NCI-H1694 (cell line): ENCODE data around the gene UGT1A8.

Source experiments
- DNase-seq: peaks from one replicate; lab custom pipeline; 2025; lab: John Stamatoyannopoulos, UW

The UGT1A8 gene

DNA sequence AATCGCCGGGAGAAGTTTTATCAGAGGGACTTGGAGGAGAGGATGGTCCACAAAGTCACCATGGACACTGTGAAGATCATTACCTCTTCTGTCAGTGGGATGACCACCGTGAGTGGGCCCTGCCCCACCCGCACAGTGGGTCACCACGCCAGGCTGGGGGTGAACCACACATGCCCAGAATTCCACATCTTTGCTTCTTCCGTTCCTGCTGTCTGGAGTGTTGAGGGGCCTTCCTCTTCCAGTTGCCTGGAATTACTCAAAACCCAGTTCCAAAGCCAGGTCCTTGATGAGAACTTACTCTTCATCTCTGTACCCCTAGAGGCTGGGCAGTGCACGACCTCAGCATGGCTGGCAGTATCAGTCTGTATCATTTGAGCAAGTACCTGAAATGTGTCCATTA is 182.8 kb downstream of the UGT1A8 start:
- DNase-seq, result no peak

DNA sequence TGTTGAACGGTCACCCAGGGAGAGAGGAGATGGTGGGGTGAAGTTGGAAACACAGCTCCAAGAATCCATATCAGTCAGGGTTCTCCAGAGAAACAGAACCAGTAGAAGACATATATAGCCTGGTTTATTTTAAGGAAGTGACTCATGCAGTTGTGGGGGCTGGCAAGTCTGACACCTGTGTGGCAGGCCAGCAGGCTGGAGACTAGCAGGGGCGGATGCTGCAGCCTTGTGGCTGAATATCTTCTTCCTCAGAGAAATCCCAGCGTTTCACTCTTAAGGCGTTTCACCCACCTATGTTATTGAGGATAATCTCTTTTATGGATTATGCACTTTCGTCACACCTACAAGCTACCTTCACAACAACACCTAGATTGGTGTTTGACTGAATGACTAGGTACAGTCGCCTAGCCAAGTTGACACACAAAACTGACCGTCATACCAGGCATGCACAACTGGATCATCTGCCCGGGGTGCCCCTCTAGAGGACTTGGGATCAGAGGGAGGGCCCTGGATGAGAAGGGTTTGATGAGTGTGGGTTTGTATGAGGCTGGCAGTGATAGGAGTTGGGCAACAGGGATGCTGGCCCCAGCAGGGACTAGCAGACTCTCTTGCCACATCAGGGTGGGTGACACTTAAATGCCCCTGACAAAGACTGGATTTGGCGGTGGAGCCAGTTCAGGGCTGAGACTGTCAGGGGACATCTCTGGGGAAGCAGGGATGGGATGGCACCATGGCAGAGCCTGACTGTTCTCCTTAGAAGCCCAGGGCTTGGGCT is 184.1 kb downstream of the UGT1A8 start:
- no peak for DNase-seq

DNA sequence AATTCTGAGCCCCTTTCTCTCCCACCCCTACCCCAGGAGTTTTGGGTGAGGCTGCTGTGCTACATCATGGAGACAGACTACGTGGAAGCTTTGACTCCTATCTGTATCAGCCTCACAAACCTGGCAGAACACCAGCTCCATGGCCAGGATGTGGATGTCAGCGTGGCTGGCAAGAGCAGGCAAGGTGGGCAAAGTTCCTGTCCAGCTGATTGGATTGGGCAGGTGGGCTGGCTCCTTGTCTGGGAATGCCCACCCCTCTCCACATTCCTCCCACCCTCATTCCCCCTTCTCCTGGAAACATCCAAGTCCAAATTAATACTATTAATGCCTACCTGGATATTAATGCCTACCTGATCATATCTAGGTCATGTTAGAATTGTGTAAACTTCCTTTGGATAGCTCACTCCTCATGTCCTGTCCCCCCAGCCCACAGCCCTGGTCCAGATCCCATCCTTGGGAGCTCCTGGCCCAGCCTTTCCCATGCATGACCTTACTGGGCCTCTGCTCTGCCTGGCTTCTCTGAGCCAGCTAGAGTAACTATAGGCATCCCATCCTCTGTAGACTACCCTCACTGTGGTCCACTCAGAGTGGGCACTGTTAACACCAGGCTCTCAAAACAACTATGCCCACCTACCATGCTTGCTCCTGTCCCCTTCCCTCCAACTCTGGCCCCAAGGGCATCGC is 184.8 kb downstream of the UGT1A8 start:
- DNase-seq, result no peak

DNA sequence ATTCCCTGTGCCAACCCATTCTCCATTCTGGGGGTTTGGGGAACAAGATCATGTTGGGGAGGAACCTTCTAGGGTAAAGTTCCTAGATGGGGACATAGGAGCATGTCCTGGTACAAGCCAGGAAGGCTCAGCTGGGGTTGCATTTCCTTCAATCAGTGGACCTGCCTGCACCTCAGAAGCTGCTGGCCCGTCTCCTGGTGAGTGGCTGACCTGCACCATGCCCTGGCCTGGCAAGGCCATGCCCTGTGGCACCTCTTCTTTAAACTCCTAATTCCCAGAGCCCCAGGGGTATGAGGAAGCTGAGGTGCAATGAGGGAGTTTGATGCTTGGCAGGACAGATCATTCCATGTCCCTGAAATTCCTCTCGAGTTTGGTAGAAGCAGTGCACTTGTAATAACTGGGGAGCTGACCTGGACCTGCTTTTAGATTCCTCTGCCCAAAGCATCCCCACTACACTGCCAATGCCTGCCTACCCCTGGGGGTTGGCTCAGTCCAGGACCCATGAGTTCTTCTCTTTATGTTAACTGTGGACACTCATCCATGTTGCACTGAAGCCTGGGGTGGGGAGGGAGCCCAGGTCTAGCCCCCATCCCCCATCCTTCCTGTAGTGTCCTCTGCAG is 186.0 kb downstream of the UGT1A8 start:
- DNase-seq, result no peak

DNA sequence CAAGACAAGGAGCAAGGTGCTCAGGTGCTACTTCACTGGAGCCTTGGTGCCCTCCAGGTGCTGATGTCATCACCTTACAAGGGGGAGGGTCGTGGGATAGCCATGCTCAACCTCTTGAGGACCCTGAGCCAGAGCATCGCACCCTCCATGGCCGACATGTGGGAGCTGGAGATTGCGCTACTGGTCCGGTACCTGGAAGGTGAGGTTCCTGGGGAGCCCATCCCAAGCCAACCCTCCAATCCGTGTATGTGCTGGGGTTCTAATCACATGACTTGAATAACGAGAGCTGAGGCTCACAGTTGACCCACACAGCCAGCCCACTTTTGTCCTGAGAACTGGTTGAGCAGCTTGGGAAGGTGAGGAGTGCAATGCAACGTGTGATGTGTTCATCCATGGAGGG is 186.6 kb downstream of the UGT1A8 start:
- DNase-seq, result no peak

DNA sequence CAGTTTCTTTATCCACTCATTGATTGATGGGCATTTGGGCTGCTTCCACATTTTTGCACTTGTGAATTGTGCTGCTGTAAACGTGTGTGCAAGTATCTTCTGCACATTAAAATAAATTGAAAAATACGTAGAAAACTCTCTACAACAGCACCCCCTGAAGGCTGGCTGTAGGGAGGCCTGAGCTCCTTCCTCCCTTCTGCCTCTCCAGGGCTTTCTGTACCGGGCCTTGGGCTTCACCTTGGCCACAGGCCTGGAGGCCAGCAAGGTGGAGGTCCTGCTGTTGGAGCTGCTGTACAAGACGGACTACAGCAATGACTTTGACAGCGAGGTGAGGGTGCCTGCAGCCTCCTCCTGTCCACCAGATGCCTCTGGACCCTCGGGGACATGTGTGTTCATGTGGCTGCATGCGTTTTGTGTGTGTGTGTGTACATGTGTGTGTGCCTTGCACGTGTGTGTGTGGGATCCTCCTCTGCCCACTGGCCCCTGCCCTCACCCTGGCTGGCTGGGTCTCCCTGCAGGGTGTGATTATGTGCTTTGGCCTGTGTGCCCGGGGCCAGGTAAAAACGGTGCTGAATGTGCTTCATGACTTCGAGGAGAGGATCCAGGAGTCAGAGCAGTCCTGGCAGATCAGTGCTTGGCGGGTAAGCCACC is 189.9 kb downstream of the UGT1A8 start:
- DNase-seq, result no peak

DNA sequence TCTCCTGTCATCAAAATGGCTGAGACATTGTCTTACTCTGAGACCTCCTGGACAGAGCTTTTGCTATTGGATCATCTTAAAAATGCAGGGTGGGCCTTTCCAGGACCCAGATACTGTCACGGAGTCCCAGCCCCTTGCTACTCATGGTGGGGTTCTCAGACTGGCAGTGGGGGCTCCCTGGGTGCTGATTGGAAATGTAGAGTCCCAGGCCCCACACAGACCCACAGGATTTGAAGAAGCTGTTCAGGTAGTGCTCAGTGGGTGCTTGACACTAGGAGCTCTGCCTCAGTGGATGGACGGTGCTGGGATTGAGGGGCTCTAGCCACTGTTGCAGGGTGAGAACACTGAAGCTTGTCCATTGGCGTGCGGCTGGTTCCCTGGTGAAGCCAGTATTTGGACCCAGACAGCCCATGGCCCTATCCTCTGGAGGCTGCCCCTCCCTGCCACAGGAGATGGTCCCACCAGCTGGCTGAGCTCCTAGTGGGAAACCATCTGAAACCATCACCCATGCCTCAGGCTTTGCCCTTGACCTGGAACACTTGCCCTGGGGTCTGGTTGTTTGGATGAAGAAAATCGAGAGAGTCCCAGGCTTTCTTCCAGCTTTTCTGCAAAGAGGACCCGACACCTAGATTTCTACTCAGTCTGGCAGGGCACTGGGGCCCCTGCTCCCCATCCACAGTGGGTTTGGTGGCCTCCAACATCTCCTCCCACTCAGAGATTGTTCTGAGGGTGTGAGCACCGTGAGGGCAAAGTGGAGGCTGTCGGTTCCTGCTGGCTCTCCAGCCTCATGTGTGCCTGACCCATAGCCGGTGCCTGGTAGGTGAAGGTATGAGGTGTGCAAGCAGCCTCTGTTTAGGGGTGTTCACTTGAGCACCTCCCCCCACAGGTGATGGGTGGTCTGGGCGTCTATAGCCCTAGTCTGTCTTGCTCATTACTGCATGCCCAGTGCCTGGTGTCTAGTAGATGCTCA is 190.8 kb downstream of the UGT1A8 start:
- no peak for DNase-seq

DNA sequence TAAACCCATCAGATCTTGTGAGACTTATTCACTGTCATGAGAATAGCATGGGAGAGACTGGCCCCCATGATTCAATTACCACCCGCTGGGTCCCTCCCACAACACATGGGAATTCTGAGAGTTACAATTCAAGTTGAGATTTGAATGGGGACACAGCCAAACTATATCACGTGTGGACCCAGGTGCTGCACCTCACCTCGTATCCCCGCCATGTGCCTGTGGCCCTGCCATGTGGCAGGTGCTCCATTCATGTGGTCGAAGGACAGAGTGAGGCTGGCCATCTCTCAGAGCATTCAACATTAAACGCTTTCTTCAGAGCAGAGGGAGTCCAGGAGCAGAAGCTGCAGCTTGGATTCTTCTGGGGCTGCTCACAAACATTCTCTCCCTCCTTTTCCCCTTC is 193.0 kb downstream of the UGT1A8 start:
- no peak for DNase-seq

DNA sequence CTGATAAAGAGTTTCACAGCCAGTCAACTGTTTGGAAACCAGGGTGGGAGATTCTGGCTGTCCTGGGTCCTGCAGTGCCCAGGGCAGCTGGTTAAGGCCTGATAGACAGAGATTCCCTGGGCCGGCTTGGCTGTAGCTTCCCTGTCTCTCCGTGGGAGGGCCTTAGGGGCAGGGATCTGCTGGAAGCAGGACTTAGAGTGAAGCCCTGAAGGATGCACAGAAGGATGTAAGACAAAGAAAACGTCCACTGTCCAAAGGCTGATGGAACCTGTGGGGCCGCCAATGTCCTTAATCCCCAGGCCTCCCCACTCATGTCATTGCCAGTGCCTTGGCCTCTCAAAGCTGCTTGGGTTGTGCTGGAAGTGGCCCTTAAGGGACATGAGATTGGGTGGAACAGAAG is 193.7 kb downstream of the UGT1A8 start:
- DNase-seq, result no peak

DNA sequence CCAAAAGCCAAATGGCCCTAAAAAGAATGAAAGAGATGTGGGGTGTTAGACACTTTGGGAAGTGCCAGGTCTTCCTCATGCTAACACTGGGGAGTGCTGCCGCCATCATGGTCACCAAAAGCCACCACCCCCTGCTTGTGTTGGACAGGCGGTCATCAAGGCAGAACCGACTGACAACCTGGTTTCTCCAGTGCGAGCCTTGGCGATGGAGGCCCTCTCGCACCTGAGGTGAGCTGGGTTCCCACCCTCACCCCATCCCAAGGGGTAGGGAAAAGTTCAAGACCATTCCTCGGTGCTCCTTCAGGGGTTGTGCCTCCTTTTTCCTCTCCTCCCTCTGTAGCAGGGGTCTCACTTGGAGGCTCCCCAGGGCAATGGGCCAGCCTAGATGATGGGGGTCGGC is 194.3 kb downstream of the UGT1A8 start:
- DNase-seq, result no peak

DNA sequence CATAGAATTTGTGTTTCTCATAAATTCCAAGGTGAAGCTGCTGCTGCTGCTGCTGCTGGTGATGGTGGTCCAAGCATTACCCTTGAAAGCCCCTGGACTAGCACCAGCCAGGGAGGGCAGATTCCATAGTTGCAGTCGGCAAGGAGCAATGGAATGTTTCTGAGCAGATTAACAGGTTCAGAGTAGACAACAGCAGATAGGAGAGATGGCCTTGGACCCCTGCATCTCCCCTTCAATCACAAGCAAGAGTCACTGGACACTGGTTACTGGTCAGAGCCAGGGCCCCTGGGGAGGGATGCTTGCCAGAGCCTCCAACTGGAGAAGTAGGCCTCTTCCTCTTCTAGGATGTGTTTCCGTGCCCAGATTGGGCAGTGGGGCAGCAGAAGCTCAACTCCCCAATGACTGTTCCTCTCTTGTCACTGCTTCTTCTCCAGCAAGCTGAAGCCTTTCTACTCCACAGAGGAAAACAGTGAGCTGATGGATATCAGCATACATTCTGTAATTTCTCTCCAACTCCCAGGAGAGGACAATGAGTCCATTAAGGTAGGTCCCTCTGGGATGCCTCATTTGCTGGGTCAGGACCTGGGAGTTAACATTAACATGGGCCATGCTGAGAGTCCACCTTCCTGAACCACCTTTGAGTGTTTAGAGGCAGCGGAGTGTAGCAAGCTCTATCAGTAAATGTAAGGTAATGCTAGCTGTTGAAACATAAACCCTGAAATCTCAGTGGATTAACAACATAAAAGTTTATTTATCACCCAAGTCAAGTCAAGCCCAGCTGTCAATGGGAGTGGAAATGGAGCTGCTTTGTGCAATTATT is 196.0 kb downstream of the UGT1A8 start:
- DNase-seq, result no peak

DNA sequence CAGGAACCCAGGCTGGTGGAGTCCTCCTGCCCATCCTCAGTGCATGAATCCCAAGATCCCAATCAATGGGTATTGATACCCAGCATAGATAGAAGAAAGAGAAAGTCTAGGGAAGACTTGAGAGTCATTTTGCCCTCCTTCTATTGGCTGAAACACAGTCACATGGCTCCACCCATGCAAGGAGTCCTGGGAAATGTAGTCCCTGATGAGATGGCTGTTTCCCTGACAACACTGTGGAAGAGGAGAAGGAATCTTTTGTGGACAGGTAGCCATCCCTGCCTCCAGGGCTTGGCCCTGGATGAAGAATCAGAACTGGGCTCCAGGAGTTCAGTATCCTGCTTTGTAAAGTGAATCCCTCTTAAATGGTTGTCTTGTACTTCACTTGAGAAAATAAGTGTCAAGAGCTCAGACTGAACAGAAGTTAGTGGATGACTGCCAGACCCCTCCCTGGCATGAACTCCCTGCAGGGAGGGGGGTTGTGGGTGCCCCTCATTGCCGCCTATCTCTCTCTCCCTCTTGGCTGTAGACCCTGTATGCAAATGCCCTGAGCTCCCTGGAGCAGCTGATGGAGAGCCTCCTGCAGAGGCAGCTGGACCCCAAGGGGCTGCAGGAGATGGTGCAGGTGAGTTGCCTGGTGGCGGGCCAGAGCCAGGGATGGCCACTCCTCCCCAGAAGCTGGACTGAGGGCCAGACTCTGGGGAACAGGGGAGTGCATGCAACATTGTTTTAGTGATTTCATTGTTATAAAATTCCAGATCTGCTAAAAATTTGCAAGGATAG is 196.8 kb downstream of the UGT1A8 start:
- DNase-seq, result peak; percentile 15

DNA sequence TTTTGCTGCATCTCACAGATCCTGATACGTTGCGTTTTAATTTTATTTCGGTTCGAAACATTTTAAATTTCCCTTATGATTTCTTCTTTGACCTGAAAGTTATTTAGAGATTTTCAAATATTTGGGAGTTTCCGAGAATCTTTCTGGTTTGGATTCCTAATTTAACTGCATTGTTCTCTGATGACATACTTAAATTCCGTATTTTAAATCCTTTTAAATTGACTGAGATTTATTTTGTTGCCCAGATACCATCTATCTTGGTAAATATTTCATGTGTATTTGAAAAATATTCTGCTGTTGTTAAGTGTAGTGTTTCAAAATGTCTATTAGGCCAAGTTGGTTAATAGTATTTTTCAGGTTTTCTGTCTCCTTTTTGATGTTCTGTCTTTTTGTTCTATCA is 198.4 kb downstream of the UGT1A8 start:
- no peak for DNase-seq

DNA sequence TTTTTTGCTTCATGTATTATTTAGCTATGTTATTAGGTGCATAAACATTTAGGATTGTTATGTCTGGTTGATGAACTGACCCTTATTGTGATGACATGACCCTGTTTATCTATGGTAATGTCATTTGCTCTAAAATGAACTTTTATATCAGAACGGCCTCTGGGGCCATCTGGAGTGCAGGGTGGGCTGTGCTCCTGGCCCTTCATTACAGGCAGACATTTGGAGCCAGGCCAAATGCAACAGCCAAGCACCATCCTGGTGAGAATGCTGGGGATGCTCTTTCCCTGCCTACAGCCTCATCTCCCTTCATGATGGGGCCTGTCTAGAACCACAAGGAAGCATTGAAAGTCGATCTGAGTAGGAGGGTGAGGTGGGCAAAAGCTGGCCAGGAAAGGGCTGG is 198.9 kb downstream of the UGT1A8 start:
- peak; percentile 67 for DNase-seq

DNA sequence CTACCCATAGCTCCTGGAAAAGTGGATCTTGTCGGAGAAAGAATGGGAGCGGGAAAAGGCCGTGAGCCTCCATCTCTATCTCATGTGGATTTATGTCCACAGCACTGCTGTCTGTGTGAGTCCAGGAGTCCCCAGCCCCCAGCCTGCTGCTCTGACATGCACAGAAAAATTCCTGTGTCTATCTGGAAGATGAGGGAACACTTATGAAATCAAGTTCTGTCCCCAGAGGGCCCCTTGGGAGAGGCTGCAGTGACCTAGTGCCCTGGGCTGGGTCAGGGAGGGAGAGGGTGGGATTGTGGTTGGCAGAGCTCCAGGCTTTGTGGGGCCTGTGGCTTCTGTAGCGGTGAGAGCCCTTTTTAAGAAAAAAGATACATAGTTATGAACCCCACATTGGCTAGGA is 199.3 kb downstream of the UGT1A8 start:
- DNase-seq, result no peak

DNA sequence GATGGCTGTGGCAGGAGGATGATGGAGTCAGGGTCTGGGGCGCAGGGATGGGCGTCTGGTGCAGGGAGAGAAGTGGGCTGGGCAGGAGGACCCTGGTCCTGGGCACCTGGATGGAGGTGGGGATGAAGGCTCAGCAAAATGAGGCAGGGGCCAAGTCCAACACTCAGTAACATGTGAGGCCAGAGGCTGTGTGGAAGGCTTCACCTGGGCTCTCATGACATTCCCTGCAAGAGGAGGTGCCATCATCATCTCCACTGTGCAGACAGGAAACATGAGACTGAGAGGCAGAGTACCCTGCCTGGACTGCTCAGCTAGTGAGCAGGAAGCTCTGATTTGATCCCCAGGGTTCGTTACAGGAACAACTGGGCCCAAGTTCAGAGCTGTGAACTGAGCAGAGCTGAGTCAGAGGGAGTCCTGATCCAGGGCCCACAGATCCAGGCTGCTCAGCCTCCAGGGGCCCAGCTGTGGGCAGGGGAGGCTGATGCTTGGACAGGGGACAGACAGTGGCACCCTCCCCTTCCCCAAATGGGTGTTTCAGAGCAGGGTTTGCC is 200.0 kb downstream of the UGT1A8 start:
- no peak for DNase-seq

DNA sequence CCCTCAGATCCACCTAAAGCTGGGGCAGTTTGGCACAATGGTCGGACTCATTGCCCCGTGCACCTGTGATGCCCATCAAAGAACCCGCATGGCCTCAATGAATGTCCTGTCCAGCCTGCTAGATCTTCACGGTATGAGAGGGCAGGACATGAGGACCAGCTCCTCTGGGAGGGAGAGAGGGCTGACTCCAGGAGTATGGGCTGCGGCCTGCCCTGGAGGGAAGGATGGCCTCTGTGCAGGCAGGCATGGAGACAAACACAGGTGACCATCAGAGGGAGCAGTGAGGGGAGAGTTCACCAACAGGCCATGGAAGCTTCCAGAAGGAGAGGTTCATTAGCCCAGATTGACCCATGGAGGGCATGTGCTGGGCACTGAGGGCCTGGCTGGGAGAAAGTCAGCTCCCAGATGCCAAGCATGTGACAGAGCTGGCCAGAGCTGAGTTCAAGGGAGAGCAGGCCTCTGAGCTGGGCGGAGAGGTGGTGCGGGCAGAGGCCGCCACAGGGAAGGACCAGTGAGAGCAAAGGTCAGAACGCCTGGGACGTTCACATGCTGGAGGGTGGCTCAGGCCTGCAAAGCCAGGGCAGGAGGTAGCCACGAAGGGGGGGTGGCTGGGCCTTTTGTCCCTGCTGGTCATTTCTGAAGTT is 200.7 kb downstream of the UGT1A8 start:
- no peak for DNase-seq

DNA sequence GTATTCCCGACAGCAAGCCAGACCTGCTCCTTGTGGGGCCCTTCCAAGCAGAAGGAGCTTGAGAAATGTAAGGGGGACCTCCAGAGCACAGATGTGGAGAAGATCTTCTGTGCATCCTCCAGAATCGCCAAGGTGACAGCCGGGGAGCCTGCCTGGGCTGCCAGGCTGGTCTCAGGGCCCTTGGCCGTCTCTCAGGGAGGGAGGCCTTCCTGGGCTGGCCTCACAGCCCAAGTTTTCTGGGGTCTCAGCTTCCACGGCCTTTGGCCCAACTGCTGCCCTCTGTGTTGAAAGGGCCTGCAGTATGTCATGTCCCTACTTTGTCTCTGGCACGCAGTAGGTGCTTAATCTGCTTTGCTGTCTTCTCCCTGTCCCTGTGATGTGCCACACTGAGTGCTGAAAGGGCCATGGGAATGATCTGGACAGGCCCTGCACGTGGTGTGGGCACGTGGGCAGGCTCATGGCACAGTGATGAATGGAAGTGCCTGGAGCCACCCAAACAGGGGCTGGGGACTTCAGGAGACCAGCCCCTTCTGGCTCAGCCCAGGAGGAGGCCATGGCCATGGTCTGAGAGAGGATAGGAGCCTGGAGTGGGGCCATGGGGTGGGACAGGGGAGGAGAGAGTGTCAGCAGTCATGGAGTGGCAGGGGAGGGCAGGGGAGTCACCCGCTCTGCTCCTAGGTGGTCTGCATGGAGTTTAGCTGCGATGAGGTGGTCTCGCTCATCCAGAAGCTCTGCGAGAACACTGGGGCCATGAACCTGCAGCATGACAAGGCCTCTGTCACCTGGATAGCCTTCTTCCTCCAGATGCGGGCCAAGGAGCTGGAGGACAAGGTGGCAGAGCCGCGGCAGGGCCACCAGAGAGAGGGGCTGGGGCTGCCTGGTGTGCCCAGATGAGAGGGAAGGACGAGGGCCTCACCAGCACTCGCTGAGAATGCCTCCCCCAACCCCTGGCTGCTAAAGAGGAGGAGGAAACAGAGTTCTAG is 201.5 kb downstream of the UGT1A8 start:
- DNase-seq, result no peak
